Liver (tissue), 9 donors: Measurements from ENCODE around the gene MYO1H. TPM values are rescaled to one million over a fixed set of nuclear protein-coding genes. Genes with fewer than 3 reads are reported as not detected.

Experiments used
- DNase-seq: peaks from one replicate; pipeline ENCODE4 v3.0.0-alpha.2; 2017; ENCODE audit warnings: low spot score
- H3K27ac ChIP-seq, 2 donors: one replicate each; pipeline ENCODE4 v1.7.0; 2013; ENCODE audit warnings: inconsistent platforms in 2 of 2, low read length in 2 of 2, control low read depth in 1 of 2, low read depth in 1 of 2, mild to moderate bottlenecking in 1 of 2
- H3K27me3 ChIP-seq, 4 donors: one replicate each; pipeline versions ENCODE4 v1.6.1 to v1.7.0; 2013; ENCODE audit warnings: low read length in 3 of 4, inconsistent platforms in 1 of 4, mild to moderate bottlenecking in 1 of 4, moderate library complexity in 1 of 4; ENCODE audit not compliant: control insufficient read depth in 4 of 4, insufficient read depth in 4 of 4
- H3K36me3 ChIP-seq, 4 donors: one replicate each; pipeline versions ENCODE4 v1.6.1 to v1.7.0; 2013; ENCODE audit warnings: low read length in 3 of 4, mild to moderate bottlenecking in 3 of 4, low read depth in 1 of 4, moderate library complexity in 1 of 4; ENCODE audit not compliant: control insufficient read depth in 4 of 4, insufficient read depth in 3 of 4
- H3K4me1 ChIP-seq, 4 donors: one replicate each; pipeline versions ENCODE4 v1.6.1 to v1.7.0; 2013; ENCODE audit warnings: low read length in 3 of 4, mild to moderate bottlenecking in 3 of 4, moderate library complexity in 1 of 4; ENCODE audit not compliant: control insufficient read depth in 4 of 4, insufficient read depth in 4 of 4
- H3K4me3 ChIP-seq, 3 donors: one replicate each; pipeline versions ENCODE4 v1.6.1 to v1.7.0; 2013; ENCODE audit warnings: low read length in 3 of 3, control low read depth in 1 of 3, low read depth in 1 of 3, mild to moderate bottlenecking in 1 of 3
- H3K9ac ChIP-seq, 2 donors: one replicate each; pipeline ENCODE4 v1.7.0; 2013; ENCODE audit warnings: low read length in 2 of 2, mild to moderate bottlenecking in 2 of 2, moderate library complexity in 2 of 2, control low read depth in 1 of 2, low read depth in 1 of 2
- H3K9me3 ChIP-seq, 4 donors: one replicate each; pipeline versions ENCODE4 v1.6.1 to v1.7.0; 2013; ENCODE audit warnings: low read length in 3 of 4; ENCODE audit not compliant: control insufficient read depth in 4 of 4
- EGR1 ChIP-seq, 2 donors: IDR thresholded peaks; 2 replicates each; pipeline ENCODE4 v1.6.1; 2016 to 2018; ENCODE audit warnings: antibody characterized with exemption in 2 of 2, low read depth in 2 of 2
- FOXA1 ChIP-seq: IDR thresholded peaks from 2 replicates; pipeline ENCODE4 v1.6.1; 2016; ENCODE audit warnings: antibody characterized with exemption
- FOXA2 ChIP-seq: IDR thresholded peaks from 2 replicates; pipeline ENCODE4 v1.6.1; 2016; ENCODE audit warnings: antibody characterized with exemption
- GABPA ChIP-seq, 2 donors: IDR thresholded peaks in 1 of 2; conservative IDR thresholded peaks in 1 of 2; 2 replicates each; pipeline ENCODE4 v1.6.1; 2016; ENCODE audit warnings: antibody characterized with exemption in 2 of 2, mild to moderate bottlenecking in 1 of 2, moderate library complexity in 1 of 2
- HNF4G ChIP-seq: IDR thresholded peaks from 2 replicates; pipeline ENCODE4 v1.6.1; 2016; ENCODE audit warnings: antibody characterized with exemption
- JUND ChIP-seq, 2 donors: IDR thresholded peaks; 2 replicates each; pipeline ENCODE4 v1.6.1; 2016; ENCODE audit warnings: antibody characterized with exemption in 2 of 2
- NR2F2 ChIP-seq: IDR thresholded peaks from 2 replicates; pipeline ENCODE4 v1.6.1; 2016; ENCODE audit warnings: antibody characterized with exemption
- RAD21 ChIP-seq, 2 donors: IDR thresholded peaks; 2 replicates each; pipeline ENCODE4 v1.6.1; 2016; ENCODE audit warnings: antibody characterized with exemption in 2 of 2, mild to moderate bottlenecking in 2 of 2
- REST ChIP-seq: IDR thresholded peaks from 2 replicates; pipeline ENCODE4 v1.6.1; 2016; ENCODE audit warnings: antibody characterized with exemption, mild to moderate bottlenecking
- TAF1 ChIP-seq: conservative IDR thresholded peaks from 2 replicates; pipeline ENCODE4 v1.6.1; 2016; ENCODE audit warnings: antibody characterized with exemption, mild to moderate bottlenecking
- YY1 ChIP-seq: IDR thresholded peaks from 2 replicates; pipeline ENCODE4 v1.6.1; 2016; ENCODE audit warnings: antibody characterized with exemption, mild to moderate bottlenecking
- WGBS: extraction: QIAGEN DNeasy Blood & Tissue Kit; methylation state at CpG from one replicate; pipeline ENCODE4 v1.1.7; 2013; 5-methylcytosine and 5-hydroxymethylcytosine counted together
- polyA plus RNA-seq, 2 donors: library from polyadenylated mRNA; stranded (reverse) in 1 of 2; unstranded in 1 of 2; fragments of 200-250 nt in 1 of 2; fragments of >200 nt in 1 of 2; fragmentation: Nextera tagmentation in 1 of 2; extraction: Ambion mirVana in 1 of 2; gene quantifications; one replicate each; pipeline versions ENCODE4 v1.2.1 to v1.2.3, GENCODE V29; 2013 to 2015
- total RNA-seq, 2 donors: library from RNA; depleted of rRNA; stranded (reverse); fragments of >200 nt; gene quantifications; one replicate each; pipeline ENCODE4 v1.2.3, GENCODE V29; 2014
- TF ChIP-seq, protein P1 (sequence below): IDR thresholded peaks from 2 replicates; pipeline ENCODE4 v1.6.1; 2016; ENCODE audit warnings: antibody characterized with exemption
- donor health status: healthy.
- donor health status: healthy.
- donor health status: healthy.
- donor health status: healthy.
- donor health status: healthy.

Gene MYO1H
- total and polyA plus RNA-seq, 4 donors = not detected

DNA sequence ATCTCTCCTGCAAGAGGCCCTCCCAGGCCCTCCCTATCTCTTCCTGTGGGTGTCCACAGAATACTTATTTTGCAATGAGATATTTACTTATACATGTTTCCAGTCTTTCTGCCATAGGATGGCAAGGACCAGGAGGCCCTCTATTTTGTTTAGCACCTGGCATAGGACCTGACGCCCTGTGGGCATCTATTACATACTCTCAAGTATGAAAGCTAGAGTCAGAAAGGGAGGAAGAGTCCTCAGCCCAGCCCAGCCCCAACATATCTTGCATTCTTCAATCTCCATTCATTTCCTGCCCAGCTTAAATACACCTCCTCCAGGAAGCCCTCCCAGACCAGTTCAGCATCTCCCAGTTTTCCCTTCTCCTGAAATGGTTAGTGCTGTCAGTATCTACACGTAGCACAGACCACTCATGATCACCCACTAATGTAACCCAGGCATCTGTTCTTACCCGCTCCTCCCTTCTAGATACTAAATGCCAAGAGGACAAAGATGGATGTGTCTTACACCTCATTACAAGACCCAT is 46.0 kb upstream of the MYO1H start:
- H3K27me3 ChIP-seq = no peaks in the 10 kb centered on the region
- H3K9ac ChIP-seq = no peak overlapping the region
- H3K27ac ChIP-seq = no peak overlapping the region
- no peaks in the 10 kb centered on the region for H3K9me3 ChIP-seq
- WGBS = 81% methylated on average over 3 of the region's 3 CpGs
- DNase-seq = no peak
- H3K4me1 ChIP-seq = peaks cover 0 to 14% (median 8%) of the 10 kb centered on the region in 4 donors
- TF ChIP-seq, protein P1, sequence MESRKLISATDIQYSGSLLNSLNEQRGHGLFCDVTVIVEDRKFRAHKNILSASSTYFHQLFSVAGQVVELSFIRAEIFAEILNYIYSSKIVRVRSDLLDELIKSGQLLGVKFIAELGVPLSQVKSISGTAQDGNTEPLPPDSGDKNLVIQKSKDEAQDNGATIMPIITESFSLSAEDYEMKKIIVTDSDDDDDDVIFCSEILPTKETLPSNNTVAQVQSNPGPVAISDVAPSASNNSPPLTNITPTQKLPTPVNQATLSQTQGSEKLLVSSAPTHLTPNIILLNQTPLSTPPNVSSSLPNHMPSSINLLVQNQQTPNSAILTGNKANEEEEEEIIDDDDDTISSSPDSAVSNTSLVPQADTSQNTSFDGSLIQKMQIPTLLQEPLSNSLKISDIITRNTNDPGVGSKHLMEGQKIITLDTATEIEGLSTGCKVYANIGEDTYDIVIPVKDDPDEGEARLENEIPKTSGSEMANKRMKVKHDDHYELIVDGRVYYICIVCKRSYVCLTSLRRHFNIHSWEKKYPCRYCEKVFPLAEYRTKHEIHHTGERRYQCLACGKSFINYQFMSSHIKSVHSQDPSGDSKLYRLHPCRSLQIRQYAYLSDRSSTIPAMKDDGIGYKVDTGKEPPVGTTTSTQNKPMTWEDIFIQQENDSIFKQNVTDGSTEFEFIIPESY = no peak
- TF ChIP-seq REST (no peak), RAD21 (IDR thresholded peaks at IDR 0.05) (no peak), HNF4G (no peak)
- H3K4me3 ChIP-seq = no peak overlapping the region
- H3K36me3 ChIP-seq = no peaks in the 10 kb centered on the region

DNA sequence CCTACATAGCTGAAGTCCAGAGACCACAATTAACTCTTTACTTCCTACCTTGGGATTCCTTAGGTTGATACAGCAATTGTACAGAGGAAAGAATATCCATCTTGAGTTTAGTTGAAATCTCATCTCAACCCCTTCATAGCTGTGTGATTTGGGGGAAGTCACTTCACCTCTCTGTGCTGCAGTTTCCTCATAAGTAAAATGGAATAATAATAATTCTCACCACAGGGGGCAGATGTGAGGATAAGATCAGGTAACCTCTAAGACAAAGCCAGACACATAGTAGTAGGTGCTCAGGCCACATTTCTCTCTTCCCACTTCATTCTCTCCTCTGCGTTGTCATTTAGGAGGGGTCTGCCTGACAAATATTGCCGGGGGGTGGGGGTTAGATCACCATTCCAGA is 45.3 kb upstream of the MYO1H start:
- TF ChIP-seq FOXA1 (no peak), FOXA2 (no peak), HNF4G (no peak), YY1 (no peak), GABPA (IDR thresholded peaks at IDR 0.05 in 1 of 2, conservative IDR thresholded peaks at IDR 0.05 in 1 of 2) (no peak), EGR1 (IDR thresholded peaks at IDR 0.05; ENCODE audit: low read depth in 2 of 2) (no peak), REST (no peak), JUND (IDR thresholded peaks at IDR 0.05) (no peak), TAF1 (no peak), NR2F2 (no peak)
- Histone ChIP-seq H3K36me3 (no peaks in the 10 kb centered on the region), H3K9me3 (no peaks in the 10 kb centered on the region), H3K9ac (no peak overlapping the region), H3K4me1 (peaks cover 0 to 14% (median 8%) of the 10 kb centered on the region in 4 donors), H3K27me3 (peaks cover 0 to 3% (median 0%) of the 10 kb centered on the region in 4 donors), H3K27ac (no peak overlapping the region), H3K4me3 (no peak overlapping the region)
- WGBS = 69% methylated on average over 2 of the region's 2 CpGs
- no peak for DNase-seq
